Epithelial cell of esophagus (primary cell): ENCODE data around the gene APOBEC3H.

Experiments
- DNase-seq: peaks from one replicate; pipeline ENCODE4 v3.0.0; 2010; ENCODE audit warnings: low read depth
- H3K4me3 ChIP-seq: 2 replicates; pipeline ENCODE4 v1.5.1; 2011; ENCODE audit warnings: mild to moderate bottlenecking, low read length, control low read depth
- CTCF ChIP-seq: IDR thresholded peaks from 2 replicates; pipeline ENCODE4 v1.5.1; 2011; ENCODE audit warnings: low read depth, mild to moderate bottlenecking, low read length, control low read depth, inconsistent platforms; ENCODE audit not compliant: insufficient read depth; ENCODE audit errors: missing control alignments

Gene APOBEC3H

GRCh38 chr22:39088685-39089032 lies 8.4 kb upstream of the APOBEC3H start:
- no peak for DNase-seq
- TF ChIP-seq CTCF = no peak
- no peak overlapping the region for H3K4me3 ChIP-seq

GRCh38 chr22:39089928-39090327 lies 7.1 kb upstream of the APOBEC3H start:
- no peak for DNase-seq
- no peak overlapping the region for H3K4me3 ChIP-seq
- TF ChIP-seq CTCF = no peak

- no peak for TF ChIP-seq CTCF
- DNase-seq = peak; percentile 94
- H3K4me3 ChIP-seq = no peak overlapping the region
Measured at GRCh38 chr22:39090426-39091064, 6.5 kb upstream of the APOBEC3H start.

- no peak for TF ChIP-seq CTCF
- no peak overlapping the region for H3K4me3 ChIP-seq
- no peak for DNase-seq
Measured at GRCh38 chr22:39091126-39092081, 5.6 kb upstream of the APOBEC3H start.

- DNase-seq = no peak
- H3K4me3 ChIP-seq = no peak overlapping the region
- TF ChIP-seq CTCF = no peak
Measured at GRCh38 chr22:39092111-39092862, 4.8 kb upstream of the APOBEC3H start.

GRCh38 chr22:39094717-39095389 lies 2.2 kb upstream of the APOBEC3H start:
- no peak for DNase-seq
- H3K4me3 ChIP-seq = no peak overlapping the region
- no peak for TF ChIP-seq CTCF
